HG03175 (cell line): ENCODE measurements around the gene ZNF346.
A peak's percentile ranks its signal among the peaks of the same experiment; 100 is the strongest.

Source experiments
- ATAC-seq: cut with Tn5 transposase; IDR thresholded peaks from one replicate; pipeline ENCODE4 v1.9.1; 2021; ENCODE audit warnings: mild to moderate bottlenecking, moderate library complexity; ENCODE audit not compliant: unreplicated experiment

ZNF346 gene

DNA sequence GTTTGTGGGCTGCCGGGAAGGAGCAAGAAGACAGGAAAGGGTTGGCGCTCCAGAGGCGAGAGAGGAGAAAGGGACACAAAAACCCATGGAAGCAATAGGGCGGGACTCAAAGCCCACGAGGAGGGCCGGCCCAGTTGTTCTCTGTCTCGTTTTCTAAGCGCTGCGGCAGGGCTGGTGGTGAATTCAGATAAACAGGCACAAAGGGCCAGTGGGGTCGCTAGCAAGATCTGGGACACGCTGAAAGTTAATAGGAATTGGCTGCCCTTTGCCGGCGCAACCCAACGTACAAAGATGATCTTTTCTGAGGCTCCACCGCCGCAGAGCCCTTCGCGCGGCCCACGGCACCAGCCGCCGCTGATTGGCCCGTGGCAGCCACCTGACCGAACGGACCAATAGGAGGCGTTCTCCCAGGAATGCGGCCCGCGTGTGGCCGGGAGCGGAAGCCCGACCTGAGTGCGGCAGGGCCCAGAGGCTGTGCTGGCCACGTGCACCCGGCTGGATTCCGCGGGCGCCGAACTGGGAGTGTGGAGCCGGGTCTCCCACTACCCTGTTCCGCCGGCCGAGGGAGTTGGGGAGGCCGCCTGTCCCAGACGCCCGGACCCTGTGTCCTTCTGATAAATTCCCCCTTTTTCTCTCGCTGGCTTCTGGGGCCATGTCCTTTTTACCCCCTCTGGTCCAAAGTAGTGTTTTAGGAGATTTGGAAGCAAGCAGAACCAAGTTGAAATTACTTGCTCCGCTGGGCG, 94.3 kb downstream of the ZNF346 start:
- ATAC-seq = peak; percentile 62

DNA sequence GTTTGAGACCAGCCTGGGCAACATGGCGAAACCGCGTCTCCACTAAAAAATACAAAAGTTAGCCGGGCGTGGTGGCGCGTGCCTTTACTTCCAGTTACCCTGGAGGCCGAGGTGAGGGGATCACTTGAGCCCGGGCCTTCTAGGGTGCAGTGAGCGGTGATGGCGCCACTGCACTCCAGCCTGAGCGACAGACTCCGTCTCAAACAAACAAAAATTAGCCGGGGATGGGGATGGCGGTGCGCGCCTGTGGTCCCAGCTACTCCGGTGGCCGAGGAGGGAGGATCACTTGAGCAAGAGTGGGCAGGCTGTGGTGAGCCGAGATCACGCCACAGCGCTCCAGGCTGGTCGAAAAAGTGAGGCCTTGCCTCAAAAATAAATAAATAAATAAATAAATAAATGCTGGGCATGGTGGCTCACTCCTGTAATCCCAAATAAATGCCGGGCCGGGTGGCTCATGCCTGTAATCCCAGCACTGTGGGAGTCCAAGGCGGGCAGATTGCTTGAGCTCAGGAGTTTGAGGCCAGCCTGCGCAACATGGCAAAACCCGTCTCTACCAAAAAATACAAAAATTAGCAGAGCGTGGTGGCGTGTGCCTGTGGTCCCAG, 95.0 kb downstream of the ZNF346 start:
- no peak for ATAC-seq

DNA sequence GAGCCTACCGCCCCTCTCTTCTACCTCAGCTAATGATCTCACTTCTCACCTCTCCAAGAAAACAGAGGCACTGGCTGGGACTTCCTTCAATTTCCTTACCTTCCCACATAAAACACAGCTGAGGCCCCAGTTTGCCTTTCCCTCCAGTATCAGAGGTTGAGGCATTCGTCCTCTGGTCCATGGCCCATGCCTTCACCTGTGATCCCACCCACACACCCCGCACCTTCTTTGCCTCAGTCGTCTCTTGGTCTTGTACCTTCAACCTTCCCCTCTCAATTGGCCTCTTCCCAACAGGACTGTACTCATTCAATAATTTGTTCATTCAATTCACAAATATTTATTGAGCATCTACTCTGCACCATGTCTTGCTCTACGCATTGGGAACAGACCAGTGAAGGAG, 100.1 kb downstream of the ZNF346 start:
- ATAC-seq = no peak

GRCh38 chr5:177123789-177124485, 101.4 kb downstream of the ZNF346 start:
- ATAC-seq = peak; percentile 47

DNA sequence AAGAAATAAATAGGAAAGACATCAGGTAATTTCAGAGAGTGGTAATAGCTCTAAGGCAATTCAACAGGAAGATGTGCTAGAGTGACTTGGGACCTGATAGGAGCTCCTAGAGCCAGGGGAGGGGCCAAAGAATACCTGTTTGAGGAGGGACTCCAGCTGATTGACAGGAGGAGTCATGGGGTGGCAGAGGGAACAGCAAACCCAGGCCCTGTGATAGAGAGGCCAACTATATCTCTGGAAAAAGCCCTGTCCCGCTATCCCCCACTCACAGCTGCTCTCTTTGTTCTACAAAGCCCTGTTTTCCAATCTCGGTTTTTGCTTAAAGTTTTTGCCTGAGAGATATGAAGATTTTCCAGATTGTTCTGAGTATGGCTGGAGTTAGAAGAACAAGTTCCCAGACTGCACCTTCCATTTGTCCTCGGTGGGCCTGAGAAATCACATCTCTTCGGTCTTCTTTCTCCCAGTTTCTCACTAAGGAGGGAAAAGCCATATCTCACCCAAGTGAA, 102.0 kb downstream of the ZNF346 start:
- ATAC-seq = peak; percentile 79

GRCh38 chr5:177126771-177127170, 104.3 kb downstream of the ZNF346 start:
- no peak for ATAC-seq

- no peak for ATAC-seq
These were observed 106.1 kb downstream of the ZNF346 start for GRCh38 chr5:177128551-177128981.

- ATAC-seq = no peak
These were observed 107.9 kb downstream of the ZNF346 start for GRCh38 chr5:177130211-177131018.
